K562 (cell line): Measurements from ENCODE around the gene RBM4B. TPM values are rescaled to one million over a fixed set of nuclear protein-coding genes. Genes with fewer than 3 reads are reported as not detected.

ENCODE experiments used
- ATAC-seq: fragments of 200-7000 bp; cut with Tn5 transposase; 3 replicates; pipeline ENCODE4 v1.9.1; 2020; ENCODE audit warnings: moderate library complexity
- BruUV-seq: library from RNA; stranded (reverse); fragments of 400-500 nt; replicated peaks from 2 replicates; lab custom pipeline; 2021; lab: Mats Ljungman, UMichigan
- CTCF ChIA-PET: fragments of 300-600 bp; formaldehyde crosslinking; extraction: SDS; loops from one replicate; lab custom pipeline; 2021; ENCODE audit warnings: low intra/inter-chr PET ratio; lab: Yijun Ruan, JAX
- POLR2A ChIA-PET: fragments of 300-600, 350-650 bp; sonication (Branson Sonifier 250); formaldehyde crosslinking; extraction: SDS; loops from one replicate; lab custom pipeline; 2021; ENCODE audit warnings: antibody characterized with exemption, inconsistent platforms; lab: Yijun Ruan, JAX
- DNase-seq, 4 experiments: peaks; one replicate each; pipeline versions ENCODE4 v3.0.0 to v3.0.0-alpha.2; 2011 to 2018; ENCODE audit warnings: low spot score in 3 of 4, mixed read lengths in 3 of 4; ENCODE audit errors: extremely low read depth in 1 of 4
- FAIRE-seq: peaks from 2 replicates; lab custom pipeline; 2011; peaks lifted over from hg19 to GRCh38; lab: Jason Lieb, UNC
- H2AFZ ChIP-seq: 2 replicates; pipeline ENCODE4 v1.6.0; 2011; ENCODE audit warnings: low read depth, low read length, control low read depth, inconsistent platforms
- H3K27ac ChIP-seq: fragments of 200-600 bp; 3 replicates; pipeline ENCODE4 v1.8.0; 2011; ENCODE audit warnings: low read depth, mild to moderate bottlenecking, control low read depth, inconsistent platforms, low read length, moderate library complexity, mixed read lengths; ENCODE audit errors: extremely low read depth
- H3K27me3 ChIP-seq, 2 experiments: fragments of 300-600 bp in 1 of 2; 2 replicates in 1 of 2; 3 replicates in 1 of 2; pipeline versions ENCODE4 v1.6.0 to v1.8.0; 2011; ENCODE audit warnings: inconsistent platforms in 2 of 2, low read length in 2 of 2, mild to moderate bottlenecking in 1 of 2, mixed read lengths in 1 of 2, moderate library complexity in 1 of 2; ENCODE audit not compliant: control insufficient read depth in 2 of 2, insufficient read depth in 2 of 2
- H3K36me3 ChIP-seq: fragments of 300-600 bp; 3 replicates; pipeline ENCODE4 v1.8.0; 2011; ENCODE audit warnings: mild to moderate bottlenecking, low read length, inconsistent platforms; ENCODE audit not compliant: control insufficient read depth, insufficient read depth
- H3K4me1 ChIP-seq, 2 experiments: fragments of 200-600 bp in 1 of 2; replicated peaks in 1 of 2; 2 replicates in 1 of 2; 3 replicates in 1 of 2; pipeline versions ENCODE4 v1.5.1 to v1.8.0; 2011; ENCODE audit warnings: inconsistent platforms in 2 of 2, low read length in 2 of 2, mild to moderate bottlenecking in 1 of 2, mixed read lengths in 1 of 2, moderate library complexity in 1 of 2; ENCODE audit not compliant: control insufficient read depth in 2 of 2, insufficient read depth in 2 of 2
- H3K4me2 ChIP-seq: 2 replicates; pipeline ENCODE4 v1.6.1; 2011; ENCODE audit warnings: low read length, control low read depth, inconsistent platforms, mixed read lengths; ENCODE audit not compliant: insufficient read depth
- H3K4me3 ChIP-seq: fragments of 200-600 bp; sonication (generic), shearing (Covaris generic); 2 replicates; pipeline ENCODE4 v1.5.1; 2016; ENCODE audit warnings: control low read depth, inconsistent platforms
- H3K79me2 ChIP-seq: fragments of 200-600 bp; 3 replicates; pipeline ENCODE4 v1.8.0; 2011; ENCODE audit warnings: low read length, inconsistent platforms; ENCODE audit not compliant: control insufficient read depth, insufficient read depth
- H3K9ac ChIP-seq, 2 experiments: 2 replicates each; pipeline versions ENCODE4 v1.6.0 to v1.6.1; 2011; ENCODE audit warnings: low read depth in 2 of 2, low read length in 2 of 2, control low read depth in 1 of 2, inconsistent platforms in 1 of 2, mild to moderate bottlenecking in 1 of 2, mixed read lengths in 1 of 2; ENCODE audit not compliant: insufficient read depth in 1 of 2
- H3K9me1 ChIP-seq: one replicate; pipeline ENCODE4 v1.6.0; 2011; ENCODE audit warnings: inconsistent platforms, mild to moderate bottlenecking, low read length, moderate library complexity; ENCODE audit not compliant: control insufficient read depth, insufficient read depth
- H3K9me3 ChIP-seq: replicated peaks from 2 replicates; pipeline ENCODE4 v1.5.1; 2011; ENCODE audit warnings: low read depth, low read length, inconsistent platforms; ENCODE audit not compliant: control insufficient read depth, insufficient read depth
- H4K20me1 ChIP-seq: replicated peaks from 2 replicates; pipeline ENCODE4 v1.6.1; 2011; ENCODE audit warnings: low read length, inconsistent platforms, mixed read lengths; ENCODE audit not compliant: control insufficient read depth, insufficient read depth
- BRD4 ChIP-seq: fragments of 200-600 bp; sonication (generic); IDR thresholded peaks from 2 replicates; pipeline ENCODE4 v1.6.1; 2017; ENCODE audit warnings: inconsistent platforms
- CREM ChIP-seq: IDR thresholded peaks from 2 replicates; pipeline ENCODE4 v1.6.1; 2014; ENCODE audit warnings: antibody characterized with exemption, low read depth
- CTBP1 ChIP-seq: fragments of 450-650 bp; IDR thresholded peaks from 2 replicates; pipeline ENCODE4 v1.6.1; 2016; ENCODE audit warnings: borderline replicate concordance
- ETV1 ChIP-seq: fragments of 450-650 bp; conservative IDR thresholded peaks from 2 replicates; pipeline ENCODE4 v1.6.1; 2016; ENCODE audit warnings: missing genetic modification characterization, control low read depth, low read depth, missing compliant biosample characterization
- MCM7 ChIP-seq, 2 experiments: fragments of 450-650 bp; IDR thresholded peaks; 2 replicates each; pipeline ENCODE4 v1.6.1; 2016 to 2018
- NFIX ChIP-seq: fragments of 250-450 bp; sonication (Bioruptor Pico); IDR thresholded peaks from 2 replicates; pipeline ENCODE4 v1.4.0; 2020; ENCODE audit warnings: low read depth, mild to moderate bottlenecking, moderate library complexity
- NR4A1 ChIP-seq, 2 experiments: fragments of 250-450 bp in 1 of 2; fragments of 450-650 bp in 1 of 2; sonication (Bioruptor Pico) in 1 of 2; IDR thresholded peaks; 2 replicates each; pipeline versions ENCODE4 v1.4.0 to v1.6.1; 2016 to 2020; ENCODE audit warnings: mild to moderate bottlenecking in 2 of 2, missing compliant biosample characterization in 1 of 2, missing genetic modification characterization in 1 of 2, moderate library complexity in 1 of 2
- POLR2G ChIP-seq: fragments of 200-400 bp; formaldehyde crosslinking; IDR thresholded peaks from 2 replicates; pipeline ENCODE4 v1.6.1; 2017; ENCODE audit warnings: low read depth, mild to moderate bottlenecking, antibody characterized with exemption, low read length, moderate library complexity
- RBFOX2 ChIP-seq: fragments of 200-400 bp; formaldehyde crosslinking; IDR thresholded peaks from 2 replicates; pipeline ENCODE4 v1.6.1; 2017; ENCODE audit warnings: low read depth, mild to moderate bottlenecking, low read length, moderate library complexity
- RBM22 ChIP-seq: fragments of 200-400 bp; formaldehyde crosslinking; IDR thresholded peaks from 2 replicates; pipeline ENCODE4 v1.6.1; 2018; ENCODE audit warnings: low read length, low read depth; ENCODE audit not compliant: poor library complexity, severe bottlenecking
- TBL1XR1 ChIP-seq, 2 experiments: IDR thresholded peaks; 2 replicates each; pipeline ENCODE4 v1.6.1; 2012; ENCODE audit warnings: improper control_type of control experiment in 2 of 2, low read length in 2 of 2, mild to moderate bottlenecking in 1 of 2
- WGBS: fragments of 100-300 bp; shearing (Covaris generic); methylation state at CpG from one replicate; pipeline ENCODE4 v1.1.6; 2016; ENCODE audit warnings: low coverage, mixed read lengths; ENCODE audit not compliant: insufficient coverage; ENCODE audit errors: missing lambda C conversion rate; 5-methylcytosine and 5-hydroxymethylcytosine counted together
- in situ Hi-C: fragments of 300-500 bp; cut with MboI; formaldehyde crosslinking; loops from 4 replicates; pipeline ENCODE4 v1.15.0; 2018; ENCODE audit warnings: inconsistent platforms, mixed read lengths
- intact Hi-C: fragments of 100-400 bp; cut with micrococcal nuclease; formaldehyde crosslinking; loops from 2 replicates; pipeline ENCODE4 v1.14.2; 2022
- polyA plus RNA-seq, 8 experiments: library from polyadenylated mRNA; depleted of rRNA in 4 of 8; stranded (reverse) in 5 of 8; unstranded in 3 of 8; fragments of >200 nt; fragmentation: Nextera tagmentation in 2 of 8; fragmentation: Illumina TruSeq in 1 of 8; extraction: Ambion mirVana in 2 of 8; extraction: Trizol in 1 of 8; gene quantifications; 2 replicates each; pipeline versions ENCODE4 v1.2.1 to v1.2.3, GENCODE V29; 2011 to 2014; ENCODE audit warnings: inconsistent platforms in 1 of 8, missing spikeins in 1 of 8
- total RNA-seq, 7 experiments: library from RNA; depleted of rRNA in 6 of 7; stranded (reverse); fragments of >200 nt in 6 of 7; fragmentation: Illumina TruSeq in 2 of 7; extraction: Trizol in 2 of 7; gene quantifications; 2 replicates each; pipeline versions ENCODE4 v1.2.1 to v1.2.3, GENCODE V29; 2011 to 2021; ENCODE audit warnings: low replicate concordance in 1 of 7
- TF ChIP-seq, protein P1 (sequence below): sonication (generic); formaldehyde crosslinking; IDR thresholded peaks from 2 replicates; pipeline ENCODE4 v1.8.1; 2023; ENCODE audit warnings: mild to moderate bottlenecking, missing genetic modification reagents
- TF ChIP-seq, protein P2 (sequence below): fragments of 150-350 bp; IDR thresholded peaks from 2 replicates; pipeline ENCODE4 v1.6.1; 2014; ENCODE audit warnings: low read depth, mild to moderate bottlenecking, low read length, borderline replicate concordance

RBM4B gene
- total and polyA plus RNA-seq, 9 of the 15 experiments (the other 6 are each of a cell fraction or from before 2014, with no cell fraction given), result 14.6 to 39.9 (median 23.3) TPM

DNA sequence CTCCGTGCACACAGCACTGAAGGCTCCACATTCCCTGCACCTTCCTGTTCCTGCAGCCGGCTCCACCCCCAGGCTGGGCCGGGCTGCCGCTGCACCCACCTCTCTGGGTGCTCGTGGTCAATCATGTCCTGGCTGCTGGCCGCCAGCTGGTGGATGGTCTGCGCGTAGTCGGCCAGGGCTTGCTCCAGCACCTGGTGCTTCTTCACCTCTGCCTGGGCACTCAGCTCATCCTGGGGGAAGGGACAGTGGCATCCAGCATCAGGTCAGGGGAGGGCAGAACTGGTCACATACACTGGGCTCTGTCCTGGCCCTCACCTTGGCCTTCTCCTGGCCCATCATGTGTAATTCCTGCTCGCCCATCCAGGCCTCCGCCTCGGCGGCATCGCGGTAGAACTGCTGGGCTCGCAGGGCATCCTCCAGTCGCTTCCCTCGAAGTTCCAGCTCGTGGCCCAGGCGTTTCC, 15.2 kb upstream of the RBM4B start:
- H4K20me1 ChIP-seq, result 0 out of 2 replicates have a peak, but pooled peaks cover 4% of the 10 kb centered on the region
- no peak overlapping the region for H3K4me3 ChIP-seq
- H3K27me3 ChIP-seq, result no peaks in the 10 kb centered on the region
- H3K9me3 ChIP-seq, result no peaks in the 10 kb centered on the region
- no peak overlapping the region for H2AFZ ChIP-seq
- no peak overlapping the region for H3K4me2 ChIP-seq
- no peak overlapping the region for H3K27ac ChIP-seq
- in situ Hi-C loops (loop anchor here (5.0 kb wide), 2 partner anchors 139 to 289 kb away; no protein-coding TSS in a partner anchor), intact Hi-C loops (no loop called here)
- ATAC-seq (no peak), FAIRE-seq (no peak), DNase-seq (no peak)
- ChIA-PET CTCF (interaction anchor here (0.7 to 4.4 kb wide), 3 partner anchors 142 to 193 kb away, joined by 3 to 73 read pairs (median 3); no protein-coding TSS in a partner anchor), POLR2A (interaction anchor here (1.1 to 2.1 kb wide), 3 partner anchors 9 to 146 kb away, joined by 3 to 7 read pairs (median 5); no protein-coding TSS in a partner anchor)
- peaks cover 89% of the 10 kb centered on the region; the same call in 2 of the 3 replicates for H3K36me3 ChIP-seq
- peaks cover 0 to 20% of the 10 kb centered on the region in 2 experiments; a peak in 2 of 5 replicates for H3K4me1 ChIP-seq
- no peaks in the 10 kb centered on the region for H3K9me1 ChIP-seq
- BruUV-seq, result no TSS peak
- no peaks in the 10 kb centered on the region for H3K79me2 ChIP-seq
- WGBS, result 92% methylated on average over 20 of the region's 20 CpGs
- H3K9ac ChIP-seq, result peak overlapping the region in 1 of 2 experiments; percentile 62; a peak in 2 of 4 replicates
- no peak for TF ChIP-seq MCM7 (IDR thresholded peaks at IDR 0.05)
- TF ChIP-seq NFIX (CRISPR knock-in tag), result no peak
- no peak for TF ChIP-seq BRD4
- TF ChIP-seq, protein P1, sequence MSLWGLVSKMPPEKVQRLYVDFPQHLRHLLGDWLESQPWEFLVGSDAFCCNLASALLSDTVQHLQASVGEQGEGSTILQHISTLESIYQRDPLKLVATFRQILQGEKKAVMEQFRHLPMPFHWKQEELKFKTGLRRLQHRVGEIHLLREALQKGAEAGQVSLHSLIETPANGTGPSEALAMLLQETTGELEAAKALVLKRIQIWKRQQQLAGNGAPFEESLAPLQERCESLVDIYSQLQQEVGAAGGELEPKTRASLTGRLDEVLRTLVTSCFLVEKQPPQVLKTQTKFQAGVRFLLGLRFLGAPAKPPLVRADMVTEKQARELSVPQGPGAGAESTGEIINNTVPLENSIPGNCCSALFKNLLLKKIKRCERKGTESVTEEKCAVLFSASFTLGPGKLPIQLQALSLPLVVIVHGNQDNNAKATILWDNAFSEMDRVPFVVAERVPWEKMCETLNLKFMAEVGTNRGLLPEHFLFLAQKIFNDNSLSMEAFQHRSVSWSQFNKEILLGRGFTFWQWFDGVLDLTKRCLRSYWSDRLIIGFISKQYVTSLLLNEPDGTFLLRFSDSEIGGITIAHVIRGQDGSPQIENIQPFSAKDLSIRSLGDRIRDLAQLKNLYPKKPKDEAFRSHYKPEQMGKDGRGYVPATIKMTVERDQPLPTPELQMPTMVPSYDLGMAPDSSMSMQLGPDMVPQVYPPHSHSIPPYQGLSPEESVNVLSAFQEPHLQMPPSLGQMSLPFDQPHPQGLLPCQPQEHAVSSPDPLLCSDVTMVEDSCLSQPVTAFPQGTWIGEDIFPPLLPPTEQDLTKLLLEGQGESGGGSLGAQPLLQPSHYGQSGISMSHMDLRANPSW, result no peak
- peak; percentile 53 for TF ChIP-seq POLR2G
- peak; percentile 38; the same call in 1 of the 2 replicates for TF ChIP-seq RBFOX2
- no peak for TF ChIP-seq TBL1XR1 (IDR thresholded peaks at IDR 0.05; ENCODE audit: low read length in 2 of 2)
- TF ChIP-seq ETV1 (tag), result no peak
- TF ChIP-seq NR4A1 (CRISPR knock-in tag; IDR thresholded peaks at IDR 0.05), result no peak
- no peak for TF ChIP-seq NR4A1 (tag; IDR thresholded peaks at IDR 0.05)
- TF ChIP-seq, protein P2, sequence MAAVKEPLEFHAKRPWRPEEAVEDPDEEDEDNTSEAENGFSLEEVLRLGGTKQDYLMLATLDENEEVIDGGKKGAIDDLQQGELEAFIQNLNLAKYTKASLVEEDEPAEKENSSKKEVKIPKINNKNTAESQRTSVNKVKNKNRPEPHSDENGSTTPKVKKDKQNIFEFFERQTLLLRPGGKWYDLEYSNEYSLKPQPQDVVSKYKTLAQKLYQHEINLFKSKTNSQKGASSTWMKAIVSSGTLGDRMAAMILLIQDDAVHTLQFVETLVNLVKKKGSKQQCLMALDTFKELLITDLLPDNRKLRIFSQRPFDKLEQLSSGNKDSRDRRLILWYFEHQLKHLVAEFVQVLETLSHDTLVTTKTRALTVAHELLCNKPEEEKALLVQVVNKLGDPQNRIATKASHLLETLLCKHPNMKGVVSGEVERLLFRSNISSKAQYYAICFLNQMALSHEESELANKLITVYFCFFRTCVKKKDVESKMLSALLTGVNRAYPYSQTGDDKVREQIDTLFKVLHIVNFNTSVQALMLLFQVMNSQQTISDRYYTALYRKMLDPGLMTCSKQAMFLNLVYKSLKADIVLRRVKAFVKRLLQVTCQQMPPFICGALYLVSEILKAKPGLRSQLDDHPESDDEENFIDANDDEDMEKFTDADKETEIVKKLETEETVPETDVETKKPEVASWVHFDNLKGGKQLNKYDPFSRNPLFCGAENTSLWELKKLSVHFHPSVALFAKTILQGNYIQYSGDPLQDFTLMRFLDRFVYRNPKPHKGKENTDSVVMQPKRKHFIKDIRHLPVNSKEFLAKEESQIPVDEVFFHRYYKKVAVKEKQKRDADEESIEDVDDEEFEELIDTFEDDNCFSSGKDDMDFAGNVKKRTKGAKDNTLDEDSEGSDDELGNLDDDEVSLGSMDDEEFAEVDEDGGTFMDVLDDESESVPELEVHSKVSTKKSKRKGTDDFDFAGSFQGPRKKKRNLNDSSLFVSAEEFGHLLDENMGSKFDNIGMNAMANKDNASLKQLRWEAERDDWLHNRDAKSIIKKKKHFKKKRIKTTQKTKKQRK, result no peak
- no peak for TF ChIP-seq CTBP1
- TF ChIP-seq RBM22, result peak; percentile 8
- TF ChIP-seq CREM, result no peak
